CD4-positive, alpha-beta memory T cell (primary cell): Measurements from ENCODE around the gene LATS2. TPM values are rescaled to one million over a fixed set of nuclear protein-coding genes. Genes with fewer than 3 reads are reported as not detected.

Experiments used
- CTCF ChIA-PET: fragments of 350-600 bp; sonication (Branson Sonifier 250); formaldehyde crosslinking; loops from one replicate; lab custom pipeline; 2021; ENCODE audit warnings: inconsistent platforms; ENCODE audit not compliant: partially characterized antibody; lab: Charles Lee
- POLR2A ChIA-PET: fragments of 350-600 bp; sonication (Branson Sonifier 250); formaldehyde crosslinking; loops from one replicate; lab custom pipeline; 2021; ENCODE audit not compliant: partially characterized antibody; lab: Charles Lee
- DNase-seq, 5 donors: peaks; one replicate each; pipeline versions ENCODE4 v3.0.0 to v3.0.0-alpha.2; 2020 to 2022; ENCODE audit warnings: mixed read lengths in 1 of 5
- H3K27ac ChIP-seq: one replicate; pipeline ENCODE4 v1.7.0; 2013; ENCODE audit warnings: low read depth, low read length
- H3K27me3 ChIP-seq: 2 replicates; pipeline ENCODE4 v1.7.0; 2013; ENCODE audit warnings: mild to moderate bottlenecking, low read length, moderate library complexity; ENCODE audit not compliant: insufficient read depth
- H3K36me3 ChIP-seq: 2 replicates; pipeline ENCODE4 v1.7.0; 2013; ENCODE audit warnings: mild to moderate bottlenecking, low read length, moderate library complexity; ENCODE audit not compliant: insufficient read depth
- H3K4me1 ChIP-seq: 2 replicates; pipeline ENCODE4 v1.7.0; 2013; ENCODE audit warnings: mild to moderate bottlenecking, low read length, moderate library complexity; ENCODE audit not compliant: insufficient read depth
- H3K4me3 ChIP-seq, 2 donors: one replicate each; pipeline ENCODE4 v1.7.0; 2013; ENCODE audit warnings: low read length in 2 of 2, mild to moderate bottlenecking in 1 of 2
- H3K9me3 ChIP-seq, 2 donors: one replicate each; pipeline ENCODE4 v1.7.0; 2013; ENCODE audit warnings: low read length in 2 of 2, control low read depth in 1 of 2; ENCODE audit not compliant: control insufficient read depth in 1 of 2
- H3K27ac Mint-ChIP-seq, 7 donors: one replicate each; pipeline ENCODE4 v1.8.0; 2020 to 2021; ENCODE audit warnings: mixed read lengths in 7 of 7, mild to moderate bottlenecking in 6 of 7, inconsistent platforms in 3 of 7, moderate library complexity in 3 of 7
- H3K27me3 Mint-ChIP-seq, 2 donors: one replicate each; pipeline ENCODE4 v1.8.0; 2020 to 2021; ENCODE audit warnings: mixed read lengths in 2 of 2
- H3K36me3 Mint-ChIP-seq, 2 donors: one replicate each; pipeline ENCODE4 v1.8.0; 2020 to 2021; ENCODE audit warnings: mixed read lengths in 2 of 2, inconsistent platforms in 1 of 2, mild to moderate bottlenecking in 1 of 2
- H3K4me1 Mint-ChIP-seq, 4 donors: one replicate each; pipeline ENCODE4 v1.8.0; 2020 to 2021; ENCODE audit warnings: mixed read lengths in 4 of 4, mild to moderate bottlenecking in 1 of 4
- H3K4me3 Mint-ChIP-seq, 8 donors: one replicate each; pipeline ENCODE4 v1.8.0; 2020 to 2021; ENCODE audit warnings: mixed read lengths in 8 of 8, mild to moderate bottlenecking in 7 of 8, moderate library complexity in 6 of 8, inconsistent platforms in 3 of 8
- H3K9me3 Mint-ChIP-seq, 8 donors: one replicate each; pipeline ENCODE4 v1.8.0; 2020 to 2021; ENCODE audit warnings: mixed read lengths in 8 of 8, mild to moderate bottlenecking in 5 of 8, inconsistent platforms in 3 of 8, moderate library complexity in 1 of 8
- intact Hi-C: fragments of 100-400 bp; cut with micrococcal nuclease; formaldehyde crosslinking; loops from one replicate; pipeline ENCODE4 v1.15.1; 2023
- polyA plus RNA-seq, 2 donors: library from polyadenylated mRNA; unstranded; fragments of 300-500 nt; fragmentation: Illumina TruSeq; gene quantifications; one replicate each; pipeline ENCODE4 v1.2.3, GENCODE V29; 2021
- total RNA-seq, 2 experiments: library from RNA; stranded (reverse); gene quantifications; one replicate each; pipeline ENCODE4 v1.2.3, GENCODE V29; 2021

LATS2 gene
- total RNA-seq: 1 to 10 TPM; 3.4 to 4.5 TPM
- under 1 TPM in 1 of 2 donors, not detected in 1; 0.25 TPM for polyA plus RNA-seq

DNA sequence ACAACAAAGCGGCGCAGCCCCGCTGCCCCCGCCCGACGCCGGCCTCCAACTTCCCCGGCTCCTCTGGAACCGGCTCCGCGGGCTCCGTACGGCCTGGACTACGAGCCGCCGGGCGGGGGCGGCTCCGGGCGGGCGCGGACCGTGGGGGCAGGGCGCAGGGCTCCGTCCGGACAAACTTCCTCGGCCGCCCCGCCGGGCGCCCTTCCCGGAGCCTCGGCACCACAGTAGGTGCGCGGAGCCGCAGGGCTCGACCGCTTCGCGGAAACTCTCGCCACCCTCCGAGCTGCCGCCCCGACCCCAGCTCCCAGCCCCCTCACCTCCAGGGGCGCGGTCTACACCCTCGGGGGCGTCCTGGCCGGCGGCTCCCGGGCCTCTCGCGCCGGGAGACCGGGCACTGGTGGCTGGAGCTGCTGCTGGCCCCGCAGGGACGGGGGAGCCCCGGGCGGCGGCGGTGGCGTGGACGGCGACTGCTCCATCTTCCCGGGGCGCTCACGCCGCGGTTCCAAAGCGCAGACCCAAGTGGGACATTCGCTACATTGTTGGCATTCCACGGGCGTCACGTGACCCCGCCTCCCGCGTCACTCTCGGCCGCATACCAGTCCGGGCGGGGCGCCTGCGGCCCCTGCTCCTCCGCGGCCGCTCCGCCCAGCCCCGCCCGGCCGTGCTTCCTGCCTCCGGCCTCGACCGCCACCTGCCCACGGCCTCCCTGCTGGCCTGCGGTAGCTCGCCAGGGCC lies at the start of gene LATS2:
Gene LATS2, minus strand, starts transcription at position 558 of the 735 bp plus-strand sequence. CDS start 15,560 bp downstream, outside the sequence.
- DNase-seq: peak; percentile 49 to 73 (median 54)

DNA sequence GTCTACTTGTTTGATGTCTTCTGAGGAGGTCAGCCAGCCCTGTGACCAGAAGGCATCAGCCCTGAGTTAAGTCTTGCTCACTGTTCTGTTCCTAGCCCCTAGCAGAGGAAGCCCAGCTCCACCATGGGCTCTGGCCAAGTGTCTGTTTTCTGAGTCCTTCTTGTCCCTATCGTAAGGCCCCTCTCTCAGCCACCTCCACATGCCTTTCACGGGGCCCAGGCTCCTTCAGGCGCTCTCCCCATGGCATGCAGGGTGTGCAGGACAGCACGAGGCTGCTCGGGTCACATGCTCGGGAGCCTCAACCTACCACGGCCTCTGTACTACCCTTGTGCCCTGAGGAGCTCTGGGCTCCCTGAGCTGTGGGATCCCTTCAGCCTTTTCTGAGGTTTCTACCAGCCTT lies 47.8 kb upstream of the LATS2 start:
- CTCF ChIA-PET: interaction anchor here (0.6 to 9.3 kb wide), 4 partner anchors 71 to 369 kb away, joined by 3 to 94 read pairs (median 12); no protein-coding TSS in a partner anchor
- H3K4me3 ChIP-seq: no peak overlapping the region
- Mint-ChIP-seq H3K36me3 (no peaks in the 10 kb centered on the region), H3K4me3 (no peak overlapping the region), H3K27me3 (no peaks in the 10 kb centered on the region), H3K9me3 (peaks cover 0 to 1% (median 0%) of the 10 kb centered on the region in 8 donors), H3K4me1 (peaks cover 0 to 5% (median 2%) of the 10 kb centered on the region in 4 donors), H3K27ac (peak overlapping the region in 2 of 7 donors; percentile 31 to 37)
- intact Hi-C loops: no loop called here
- H3K27ac ChIP-seq: no peak overlapping the region
- no peak for DNase-seq
- H3K9me3 ChIP-seq: no peaks in the 10 kb centered on the region
- H3K27me3 ChIP-seq: no peaks in the 10 kb centered on the region
- no peaks in the 10 kb centered on the region for H3K36me3 ChIP-seq
- H3K4me1 ChIP-seq: peaks cover 3% of the 10 kb centered on the region
- POLR2A ChIA-PET: no interaction called here

More for the DNA sequence above, at the start of gene LATS2:
- ChIA-PET POLR2A (interaction anchor here (2.1 kb wide), 1 partner anchor 12 kb away, joined by 9 read pairs; no protein-coding TSS in a partner anchor), CTCF (no interaction called here)
- intact Hi-C loops: loop anchor here (2.0 kb wide), 1 partner anchor 14 kb away; no protein-coding TSS in a partner anchor
- Mint-ChIP-seq H3K27me3 (peaks cover 13 to 15% of the 10 kb centered on the region in 2 donors), H3K4me1 (peaks cover 5 to 25% (median 6%) of the 10 kb centered on the region in 4 donors), H3K27ac (peak within 1 kb of the TSS in 6 of 7 donors; percentile 22 to 74 (median 54)), H3K4me3 (peak within 1 kb of the TSS; percentile 82 to 91 (median 84)), H3K36me3 (peaks cover 0 to 1% of the 10 kb centered on the region in 2 donors), H3K9me3 (peaks cover 0 to 4% (median 0%) of the 10 kb centered on the region in 8 donors)
- Histone ChIP-seq H3K36me3 (no peaks in the 10 kb centered on the region), H3K4me3 (peak within 1 kb of the TSS in 1 of 2 donors; percentile 43), H3K9me3 (no peaks in the 10 kb centered on the region), H3K27me3 (no peaks in the 10 kb centered on the region), H3K27ac (peak within 1 kb of the TSS; percentile 9), H3K4me1 (no peaks in the 10 kb centered on the region)

DNA sequence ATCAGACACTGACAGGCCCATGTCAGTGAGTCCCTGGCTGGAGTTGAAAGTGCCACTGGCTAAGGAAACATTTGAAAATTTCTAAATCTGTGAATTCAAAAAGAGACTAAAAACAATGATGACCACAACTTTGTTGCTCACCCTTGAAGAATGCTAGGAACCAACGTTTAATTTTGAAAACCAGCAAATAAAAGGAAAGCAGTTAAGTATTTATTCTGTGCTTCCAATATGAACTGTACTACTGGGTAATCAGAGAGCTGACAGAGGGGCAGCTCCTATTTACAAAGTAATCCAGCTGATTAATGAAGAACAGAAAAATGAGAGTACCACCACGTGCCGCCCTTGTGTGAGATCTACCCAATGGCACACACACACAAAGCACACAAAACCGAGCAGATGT lies 44.7 kb upstream of the LATS2 start:
- Mint-ChIP-seq H3K9me3 (peaks cover 0 to 1% (median 0%) of the 10 kb centered on the region in 8 donors), H3K27ac (no peak overlapping the region), H3K4me3 (no peak overlapping the region), H3K36me3 (no peaks in the 10 kb centered on the region), H3K4me1 (peaks cover 0 to 5% (median 2%) of the 10 kb centered on the region in 4 donors), H3K27me3 (peaks cover 0 to 1% of the 10 kb centered on the region in 2 donors)
- no peak overlapping the region for H3K27ac ChIP-seq
- H3K4me3 ChIP-seq: no peak overlapping the region
- H3K27me3 ChIP-seq: no peaks in the 10 kb centered on the region
- ChIA-PET POLR2A (no interaction called here), CTCF (interaction anchor here (9.3 kb wide), 1 partner anchor 372 kb away, joined by 94 read pairs; no protein-coding TSS in a partner anchor)
- intact Hi-C loops: no loop called here
- peaks cover 3% of the 10 kb centered on the region for H3K4me1 ChIP-seq
- H3K36me3 ChIP-seq: no peaks in the 10 kb centered on the region
- H3K9me3 ChIP-seq: no peaks in the 10 kb centered on the region
- no peak for DNase-seq

DNA sequence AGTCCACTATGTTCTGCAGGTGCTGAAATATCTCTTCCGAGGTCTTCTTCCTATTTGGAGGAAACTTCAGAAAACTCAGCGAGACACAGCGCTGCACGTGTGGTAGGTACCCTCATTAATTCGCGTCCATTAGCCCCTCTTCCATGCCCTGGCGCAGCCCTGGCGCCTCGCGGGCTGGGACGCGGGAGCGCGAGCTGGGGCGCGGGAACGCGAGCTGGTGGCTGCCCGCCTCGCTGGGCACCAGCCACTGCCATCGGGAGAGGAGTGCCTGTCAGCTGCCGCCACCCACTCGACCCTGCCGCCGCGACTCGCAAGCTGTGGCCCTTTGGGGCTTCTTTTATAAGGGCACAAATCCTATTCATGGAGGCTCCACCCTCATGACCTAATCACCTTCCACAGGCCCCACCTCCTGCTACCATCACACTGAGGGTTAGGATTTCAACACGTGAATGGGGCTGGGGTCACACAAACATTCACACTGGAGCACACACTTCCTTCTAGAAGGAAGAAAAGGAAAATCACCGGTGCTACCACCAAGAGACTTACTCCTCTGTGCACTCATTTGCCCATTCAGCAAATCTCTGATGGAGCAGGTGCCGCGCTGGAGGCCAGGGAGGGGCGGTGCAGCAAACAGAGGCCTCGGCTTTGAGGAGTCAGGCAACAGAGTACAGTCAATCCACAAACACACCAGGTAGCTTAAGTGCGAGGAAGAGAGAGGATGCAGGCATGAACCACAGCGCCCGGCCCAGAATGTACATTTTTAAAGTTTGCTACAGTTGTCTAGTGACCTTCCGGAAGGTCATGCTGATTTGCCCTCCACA lies 43.0 kb upstream of the LATS2 start:
- no peak for DNase-seq
- H3K27me3 Mint-ChIP-seq: peaks cover 0 to 1% of the 10 kb centered on the region in 2 donors

DNA sequence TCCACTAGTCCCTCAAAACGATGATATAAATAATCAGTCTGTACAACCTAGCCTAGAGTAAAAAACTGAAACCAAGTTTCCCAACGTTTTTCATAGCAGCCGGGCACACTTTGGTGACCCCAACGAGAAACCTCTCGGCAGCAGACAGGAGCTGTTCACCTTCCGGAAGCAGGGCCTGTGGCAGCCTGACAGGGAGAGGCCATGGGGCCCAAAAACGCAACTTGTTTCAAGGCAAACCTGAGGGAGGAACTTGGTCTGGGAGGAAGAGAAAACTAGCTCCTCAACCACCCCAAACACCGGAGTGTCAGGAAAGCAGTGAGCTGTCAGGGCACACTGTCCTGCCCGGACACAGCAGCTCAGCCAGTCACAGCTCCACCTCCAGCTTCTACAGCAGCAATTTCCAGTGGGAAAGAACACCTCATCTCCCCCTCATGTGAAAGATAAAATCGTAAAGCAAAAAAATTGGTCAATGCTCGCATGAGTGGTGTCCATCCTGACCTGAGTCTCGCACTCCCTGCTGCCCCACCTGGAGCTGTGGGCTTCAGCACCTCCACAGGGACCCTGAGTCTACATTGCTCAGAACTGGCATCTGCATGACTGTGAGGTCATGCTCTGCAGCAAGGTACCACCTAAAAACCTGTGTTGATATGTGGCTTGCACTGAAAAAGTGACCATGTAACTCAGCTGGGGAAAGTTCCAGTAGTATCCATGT lies 40.6 kb upstream of the LATS2 start:
- POLR2A ChIA-PET: no interaction called here
- intact Hi-C loops: no loop called here
- H3K9me3 ChIP-seq: no peaks in the 10 kb centered on the region
- no peak overlapping the region for H3K4me3 ChIP-seq
- no peak for DNase-seq
- no peaks in the 10 kb centered on the region for H3K4me1 ChIP-seq
- Mint-ChIP-seq H3K36me3 (no peaks in the 10 kb centered on the region), H3K27me3 (peaks cover 2 to 7% of the 10 kb centered on the region in 2 donors), H3K27ac (peak overlapping the region in 1 of 7 donors; percentile 36), H3K4me1 (no peaks in the 10 kb centered on the region), H3K4me3 (no peak overlapping the region), H3K9me3 (peaks cover 0 to 1% (median 0%) of the 10 kb centered on the region in 8 donors)
- CTCF ChIA-PET: interaction anchor here (1.8 kb wide), 1 partner anchor 376 kb away, joined by 4 read pairs; no protein-coding TSS in a partner anchor
- no peaks in the 10 kb centered on the region for H3K27me3 ChIP-seq
- H3K36me3 ChIP-seq: no peaks in the 10 kb centered on the region
- H3K27ac ChIP-seq: no peak overlapping the region

More for the DNA sequence above, 43.0 kb upstream of the LATS2 start:
- Histone ChIP-seq H3K4me1 (no peaks in the 10 kb centered on the region), H3K27ac (no peak overlapping the region), H3K27me3 (no peaks in the 10 kb centered on the region), H3K9me3 (no peaks in the 10 kb centered on the region), H3K36me3 (no peaks in the 10 kb centered on the region), H3K4me3 (no peak overlapping the region)
- H3K9me3 Mint-ChIP-seq: peaks cover 0 to 1% (median 0%) of the 10 kb centered on the region in 8 donors
- no peak overlapping the region for H3K4me3 Mint-ChIP-seq
- ChIA-PET CTCF (no interaction called here), POLR2A (no interaction called here)
- no peaks in the 10 kb centered on the region for H3K36me3 Mint-ChIP-seq
- no peak overlapping the region for H3K27ac Mint-ChIP-seq
- H3K4me1 Mint-ChIP-seq: no peaks in the 10 kb centered on the region
- intact Hi-C loops: no loop called here

DNA sequence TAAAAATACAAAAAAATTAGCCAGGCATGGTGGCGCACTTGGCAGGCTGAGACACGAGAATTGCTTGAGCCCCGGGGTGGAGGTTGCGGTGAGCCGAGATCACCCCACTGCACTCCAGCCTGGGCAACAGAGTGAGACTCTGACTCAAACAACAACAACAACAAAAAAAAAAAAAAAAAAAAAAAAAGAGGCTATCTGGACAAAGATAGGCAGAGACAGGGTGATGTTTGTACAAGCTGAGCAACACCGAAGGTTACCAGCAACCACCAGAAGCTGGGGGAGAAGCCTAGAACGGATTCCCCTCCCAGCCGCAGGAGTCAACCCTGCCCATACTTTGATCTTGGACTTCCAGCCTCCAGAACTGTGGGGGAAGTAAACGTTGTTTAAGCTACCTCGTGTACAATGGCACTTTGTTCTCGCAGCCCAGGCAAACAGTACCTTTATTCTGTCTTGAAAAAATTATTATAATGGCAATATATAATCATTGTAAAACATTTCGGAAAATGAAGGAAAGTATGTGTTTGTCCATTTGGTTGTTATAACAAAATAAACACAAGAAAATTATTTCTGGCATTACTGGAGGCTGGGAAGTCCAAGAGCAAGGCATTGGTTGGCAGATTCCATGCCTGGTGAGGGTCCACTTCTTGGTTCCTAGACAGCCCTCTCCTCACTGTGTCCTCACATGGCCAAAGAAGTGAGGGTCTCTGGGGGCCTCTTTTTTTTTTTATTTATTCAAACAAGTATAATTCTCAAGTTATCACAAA lies 39.8 kb upstream of the LATS2 start:
- ChIA-PET CTCF (interaction anchor here (0.7 to 1.8 kb wide), 2 partner anchors 377 to 1708 kb away, joined by 3 to 4 read pairs; no protein-coding TSS in a partner anchor), POLR2A (no interaction called here)
- Histone ChIP-seq H3K9me3 (no peaks in the 10 kb centered on the region), H3K4me3 (no peak overlapping the region), H3K27ac (no peak overlapping the region), H3K4me1 (no peaks in the 10 kb centered on the region), H3K36me3 (no peaks in the 10 kb centered on the region), H3K27me3 (no peaks in the 10 kb centered on the region)
- peaks cover 2 to 7% of the 10 kb centered on the region in 2 donors for H3K27me3 Mint-ChIP-seq
- peaks cover 0 to 1% (median 0%) of the 10 kb centered on the region in 8 donors for H3K9me3 Mint-ChIP-seq
- intact Hi-C loops: no loop called here
- H3K4me1 Mint-ChIP-seq: no peaks in the 10 kb centered on the region
- DNase-seq: no peak
- no peak overlapping the region for H3K4me3 Mint-ChIP-seq
- H3K27ac Mint-ChIP-seq: no peak overlapping the region
- H3K36me3 Mint-ChIP-seq: no peaks in the 10 kb centered on the region
